DMS 273 (cell line): Measurements from ENCODE around the gene WNT3A.
A peak's percentile ranks its signal among the peaks of the same experiment; 100 is the strongest.
"Not testable (repeated sequence)": the region's sequence is repeated elsewhere in the genome, so short reads cannot be mapped to it uniquely, and the experiment has no call there.

Experiments used
- DNase-seq: peaks from one replicate; lab custom pipeline; 2025; ENCODE audit not compliant: unreplicated experiment; lab: John Stamatoyannopoulos, UW

Gene WNT3A, protein sequence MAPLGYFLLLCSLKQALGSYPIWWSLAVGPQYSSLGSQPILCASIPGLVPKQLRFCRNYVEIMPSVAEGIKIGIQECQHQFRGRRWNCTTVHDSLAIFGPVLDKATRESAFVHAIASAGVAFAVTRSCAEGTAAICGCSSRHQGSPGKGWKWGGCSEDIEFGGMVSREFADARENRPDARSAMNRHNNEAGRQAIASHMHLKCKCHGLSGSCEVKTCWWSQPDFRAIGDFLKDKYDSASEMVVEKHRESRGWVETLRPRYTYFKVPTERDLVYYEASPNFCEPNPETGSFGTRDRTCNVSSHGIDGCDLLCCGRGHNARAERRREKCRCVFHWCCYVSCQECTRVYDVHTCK

DNA sequence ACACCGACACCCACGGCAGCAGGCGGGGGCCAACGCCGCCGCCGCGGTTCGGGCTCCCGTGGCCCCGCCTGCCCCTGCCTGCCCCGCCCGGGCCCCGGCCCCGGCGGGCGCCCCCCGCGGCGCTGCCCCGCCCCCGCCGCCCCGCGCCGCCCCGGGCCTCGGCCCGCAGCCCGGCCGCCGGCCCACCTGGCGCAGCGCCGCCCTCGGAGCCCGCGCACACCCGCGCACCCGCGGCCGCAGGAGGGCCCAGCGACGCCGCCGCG lies at the start of gene WNT3A:
WNT3A (plus strand) TSS at position 213 of the 263 bp plus-strand sequence. CDS start 131 bp downstream, outside the sequence.
- DNase-seq, result no peak

DNA sequence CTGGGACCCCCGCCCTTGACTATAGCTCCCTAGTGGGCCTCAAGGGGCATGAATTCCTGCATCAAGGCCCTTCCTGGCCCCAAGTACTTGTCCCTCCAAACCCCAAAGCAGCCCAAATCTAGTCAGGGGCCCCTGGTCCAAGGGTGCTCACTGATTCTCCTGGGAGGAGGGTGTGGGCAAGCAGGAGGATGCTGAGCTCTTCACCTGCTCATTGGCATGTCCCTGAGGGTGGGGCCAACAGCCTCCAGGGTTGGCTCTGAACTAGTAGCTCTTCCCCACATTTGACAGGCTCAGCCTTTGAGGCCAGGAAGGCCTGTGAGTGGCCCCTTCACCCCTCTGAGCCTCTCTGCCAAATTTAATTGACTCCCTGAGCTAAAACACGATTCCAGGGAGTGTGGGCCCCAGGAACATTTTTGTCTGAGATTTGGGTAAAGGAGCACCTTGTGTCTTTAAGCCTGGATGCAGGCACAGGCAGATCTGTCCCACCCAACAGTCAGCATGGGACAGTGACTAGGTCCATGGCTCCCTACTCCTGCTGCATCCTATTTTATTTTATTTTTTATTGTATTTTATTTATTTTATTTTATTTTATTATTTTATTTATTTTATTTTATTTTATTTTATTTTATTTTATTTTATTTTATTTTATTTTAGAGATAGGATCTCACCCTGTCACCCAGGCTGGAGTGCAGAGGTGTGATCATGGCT lies 48.0 kb upstream of the WNT3A start:
- DNase-seq, result no peak

DNA sequence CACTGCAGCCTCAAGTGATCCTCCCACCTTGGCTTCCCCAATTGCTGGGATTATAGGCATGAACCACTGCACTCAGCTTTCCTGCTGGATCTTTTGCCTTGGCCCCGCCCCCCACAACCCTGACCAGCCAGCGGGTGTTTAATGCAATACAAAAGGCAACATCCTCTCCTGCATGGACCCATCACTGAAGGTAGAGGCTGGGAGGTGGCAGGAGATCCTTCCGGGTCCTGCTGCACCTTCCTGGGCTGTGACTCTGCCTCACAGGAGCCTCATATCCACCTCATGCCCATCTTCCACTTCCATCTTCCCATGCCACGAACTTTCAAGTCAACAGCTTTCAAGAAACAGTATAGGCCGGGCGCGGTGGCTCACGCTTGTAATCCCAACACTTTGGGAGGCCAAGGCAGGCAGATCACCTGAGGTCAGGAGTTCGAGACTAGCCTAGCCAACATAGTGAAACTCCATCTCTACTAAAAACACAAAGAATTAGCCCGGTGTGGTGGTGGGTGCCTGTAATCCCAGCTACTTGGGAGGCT lies 47.4 kb upstream of the WNT3A start:
- DNase-seq, result no peak

DNA sequence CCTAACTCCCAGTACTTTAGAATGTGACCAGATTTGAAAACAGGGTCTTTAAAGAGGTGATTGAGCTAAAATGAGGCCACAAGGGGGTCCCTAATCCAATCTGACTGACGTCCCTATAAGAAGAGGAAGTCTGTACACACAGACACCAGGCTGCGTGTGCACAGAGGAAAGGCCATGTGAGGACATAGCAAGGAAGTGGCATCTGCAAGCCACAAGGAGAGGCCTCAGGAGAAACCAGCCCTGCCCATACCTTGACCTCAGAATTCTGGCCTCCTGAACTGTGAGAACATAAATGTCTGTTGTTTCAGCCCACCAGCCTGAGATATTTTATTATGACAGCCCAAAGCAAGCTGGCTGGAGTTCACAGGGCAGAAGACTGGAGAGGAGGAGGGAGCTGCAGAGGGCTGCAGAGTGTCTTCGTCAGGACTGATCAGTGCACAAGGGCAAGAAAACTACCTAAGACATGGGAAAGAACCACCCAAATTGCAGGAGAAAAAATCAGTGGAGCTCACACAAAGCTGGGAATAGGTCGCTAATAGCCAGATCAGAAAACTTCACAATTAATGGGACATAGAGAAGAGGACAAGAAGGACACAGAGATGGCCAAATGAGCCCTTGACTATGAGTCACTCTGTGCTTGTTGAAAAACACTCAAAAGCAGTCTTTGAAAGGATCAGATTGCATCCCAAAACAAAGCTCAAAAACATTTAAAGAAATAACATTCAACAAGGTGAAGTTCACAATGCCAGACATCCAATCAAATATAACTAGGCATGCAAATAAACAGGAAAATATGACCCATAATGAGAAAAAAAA lies 44.9 kb upstream of the WNT3A start:
- no peak for DNase-seq

DNA sequence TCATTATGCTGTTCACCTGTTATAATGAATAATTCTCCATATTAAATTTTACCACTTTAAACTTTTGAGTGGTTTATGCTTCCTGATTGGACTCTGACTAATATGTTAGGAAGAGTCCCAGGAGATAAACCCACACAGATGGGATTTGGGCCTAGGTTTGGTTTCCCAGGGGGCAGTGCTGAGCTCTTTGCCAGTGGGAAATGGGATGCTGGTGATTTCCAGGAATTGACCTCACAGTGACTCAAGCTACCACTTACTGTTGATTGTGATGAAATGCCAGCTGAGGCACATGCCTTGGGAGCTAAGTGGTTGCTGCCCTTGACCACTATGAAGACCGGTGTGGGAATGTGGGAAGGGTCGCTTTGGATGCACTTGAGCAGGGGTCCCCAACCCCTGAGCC lies 40.1 kb upstream of the WNT3A start:
- DNase-seq, result not testable (repeated sequence)

DNA sequence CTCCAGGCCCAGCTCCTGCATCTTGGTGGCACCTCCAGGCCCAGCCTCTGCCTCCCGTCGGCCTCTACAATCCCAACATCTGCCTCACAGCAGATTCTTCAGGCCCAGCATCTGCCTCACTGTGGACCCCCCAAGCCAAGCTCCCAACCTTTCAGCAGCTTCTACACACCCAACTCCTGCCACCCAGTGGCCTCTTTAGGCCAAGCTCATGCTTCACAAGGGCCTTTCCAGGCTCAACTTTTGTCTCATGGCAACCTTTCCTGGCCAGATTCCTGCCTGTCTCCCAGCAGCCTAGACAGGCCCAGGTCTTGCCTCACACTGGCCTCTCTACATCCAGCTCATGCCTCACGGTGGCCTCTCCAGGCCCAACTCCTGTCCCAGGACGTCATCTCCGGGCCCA lies 39.0 kb upstream of the WNT3A start:
- DNase-seq, result peak; percentile 41

DNA sequence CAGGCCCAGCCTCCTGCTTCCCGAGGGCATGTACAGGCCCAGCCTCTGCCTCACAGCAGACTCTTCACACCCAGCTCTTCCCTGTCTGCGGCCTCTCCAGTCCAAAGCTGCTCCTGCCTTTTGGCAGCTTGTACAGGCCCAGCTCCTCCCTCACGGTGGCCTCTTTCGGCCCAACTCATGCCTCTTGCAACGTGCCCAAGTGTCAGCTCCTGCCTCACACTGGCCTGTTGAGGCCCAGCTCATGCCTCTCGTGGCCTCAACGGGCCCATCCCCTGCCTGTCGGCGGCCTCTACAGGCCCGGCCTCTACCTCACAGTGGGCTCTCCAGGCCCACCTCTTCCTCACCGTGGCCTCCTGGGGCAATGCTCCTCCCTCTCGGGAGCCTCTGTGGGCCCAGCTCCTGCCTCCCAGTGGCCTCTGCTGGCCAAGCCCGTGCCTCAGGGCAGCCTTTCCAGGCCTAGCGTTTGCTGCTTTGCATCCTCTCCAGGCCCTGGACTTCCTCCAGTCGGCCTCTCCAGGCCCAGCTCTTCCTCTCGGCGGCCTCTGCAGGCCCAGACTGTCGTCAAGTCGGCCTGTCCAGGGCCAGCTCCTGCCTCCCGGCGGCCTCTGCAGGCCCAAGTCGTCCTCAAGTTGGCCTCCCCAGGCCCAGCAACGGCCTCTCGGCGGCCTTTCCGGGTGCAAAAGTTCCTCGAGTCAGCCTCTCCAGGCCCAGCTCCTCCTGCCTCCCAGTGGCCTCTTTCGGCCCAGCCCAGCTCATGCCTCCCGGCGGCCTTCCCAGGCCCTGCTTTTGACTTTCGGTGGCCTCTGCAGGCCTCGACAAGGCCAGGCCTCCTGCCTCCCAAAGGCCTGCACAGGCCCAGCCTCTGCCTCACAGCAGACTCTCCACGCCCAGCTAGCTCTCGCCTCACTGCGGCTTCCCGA lies 36.5 kb upstream of the WNT3A start:
- DNase-seq, result not testable (repeated sequence)

DNA sequence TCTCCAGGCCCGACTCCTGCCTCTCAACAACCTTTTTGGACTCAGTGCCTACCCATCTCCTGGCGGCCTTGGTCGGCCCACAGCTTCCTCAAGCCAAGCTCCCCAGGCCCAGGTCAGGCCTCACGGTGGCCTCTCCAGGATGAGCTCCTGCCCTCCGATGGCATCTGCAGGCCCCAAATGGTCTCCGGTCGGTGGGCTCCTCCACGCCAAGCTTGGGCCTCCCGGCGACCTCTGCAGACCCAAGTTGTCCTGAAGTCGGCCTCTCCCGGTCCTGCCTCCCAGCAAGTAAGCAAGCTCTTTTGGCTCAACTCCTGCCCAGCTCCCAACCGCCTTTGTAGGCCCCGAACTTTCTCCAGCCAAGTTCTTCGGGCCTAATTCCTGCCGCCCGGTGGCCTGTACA lies 35.6 kb upstream of the WNT3A start:
- DNase-seq, result not testable (repeated sequence)

DNA sequence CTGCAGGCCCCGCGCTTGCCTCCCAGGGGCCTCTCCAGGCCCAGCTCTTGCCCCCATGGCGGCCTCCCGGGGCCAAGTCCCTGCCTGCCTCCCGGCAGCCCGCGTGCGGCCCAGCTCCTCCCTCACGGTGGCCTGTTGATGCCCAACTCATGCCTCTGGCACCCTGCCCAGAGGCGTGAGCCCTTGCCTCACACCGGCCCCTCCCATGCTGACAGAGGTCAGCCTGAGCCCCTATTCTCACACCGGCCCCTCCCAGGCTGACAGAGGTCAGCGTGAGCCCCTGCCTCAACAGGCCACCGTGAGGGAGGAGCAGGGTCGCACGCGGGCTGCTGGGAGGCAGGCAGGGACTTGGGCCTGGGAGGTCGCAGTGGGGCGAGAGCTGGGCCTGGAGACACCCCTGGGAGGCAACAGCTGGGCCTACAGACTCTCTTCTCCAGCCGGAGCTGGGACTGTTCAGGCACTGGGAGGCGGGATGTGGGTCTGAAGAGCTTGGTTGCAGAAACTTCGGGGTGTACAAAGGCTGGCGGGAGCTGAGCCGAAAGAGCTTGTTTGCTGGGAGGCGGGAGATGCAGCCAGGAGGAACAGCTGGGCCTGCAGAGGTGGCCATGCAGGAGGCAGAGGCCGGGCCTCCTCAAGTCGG lies 35.0 kb upstream of the WNT3A start:
- not testable (repeated sequence) for DNase-seq

DNA sequence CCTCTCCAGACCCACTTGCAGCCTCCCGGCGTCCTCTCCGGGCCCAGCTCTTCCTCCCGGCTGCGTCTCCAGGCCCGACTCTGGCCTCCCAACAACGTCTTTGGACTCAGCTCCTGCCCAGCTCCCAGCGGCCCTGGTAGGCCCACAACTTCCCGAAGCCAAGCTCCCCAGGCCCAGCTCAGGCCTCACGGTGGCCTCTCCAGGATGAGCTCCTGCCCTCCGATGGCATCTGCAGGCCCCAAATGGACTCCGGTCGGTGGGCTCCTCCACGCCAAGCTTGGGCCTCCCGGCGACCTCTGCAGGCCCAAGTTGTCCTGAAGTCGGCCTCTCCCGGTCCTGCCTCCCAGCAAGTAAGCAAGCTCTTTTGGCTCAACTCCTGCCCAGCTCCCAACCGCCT lies 34.5 kb upstream of the WNT3A start:
- not testable (repeated sequence) for DNase-seq

DNA sequence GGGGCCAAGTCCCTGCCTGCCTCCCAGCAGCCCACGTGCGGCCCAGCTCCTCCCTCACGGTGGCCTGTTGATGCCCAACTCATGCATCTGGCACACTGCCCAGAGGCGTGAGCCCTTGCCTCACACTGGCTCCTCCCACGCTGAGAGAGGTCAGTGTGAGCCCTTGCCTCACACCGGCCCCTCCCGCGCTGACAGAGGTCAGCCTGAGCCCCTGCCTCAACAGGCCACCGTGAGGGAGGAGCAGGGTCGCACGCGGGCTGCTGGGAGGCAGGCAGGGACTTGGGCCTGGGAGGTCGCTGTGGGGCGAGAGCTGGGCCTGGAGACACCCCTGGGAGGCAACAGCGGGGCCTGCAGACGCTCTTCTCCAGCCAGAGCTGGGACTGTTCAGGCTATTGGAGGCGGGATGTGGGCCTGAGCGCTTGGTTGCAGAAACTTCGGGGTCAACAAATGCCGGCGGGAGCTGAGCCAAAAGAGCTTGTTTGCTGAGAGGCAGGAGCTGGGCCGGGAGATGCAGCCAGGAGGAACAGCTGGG lies 33.9 kb upstream of the WNT3A start:
- not testable (repeated sequence) for DNase-seq

DNA sequence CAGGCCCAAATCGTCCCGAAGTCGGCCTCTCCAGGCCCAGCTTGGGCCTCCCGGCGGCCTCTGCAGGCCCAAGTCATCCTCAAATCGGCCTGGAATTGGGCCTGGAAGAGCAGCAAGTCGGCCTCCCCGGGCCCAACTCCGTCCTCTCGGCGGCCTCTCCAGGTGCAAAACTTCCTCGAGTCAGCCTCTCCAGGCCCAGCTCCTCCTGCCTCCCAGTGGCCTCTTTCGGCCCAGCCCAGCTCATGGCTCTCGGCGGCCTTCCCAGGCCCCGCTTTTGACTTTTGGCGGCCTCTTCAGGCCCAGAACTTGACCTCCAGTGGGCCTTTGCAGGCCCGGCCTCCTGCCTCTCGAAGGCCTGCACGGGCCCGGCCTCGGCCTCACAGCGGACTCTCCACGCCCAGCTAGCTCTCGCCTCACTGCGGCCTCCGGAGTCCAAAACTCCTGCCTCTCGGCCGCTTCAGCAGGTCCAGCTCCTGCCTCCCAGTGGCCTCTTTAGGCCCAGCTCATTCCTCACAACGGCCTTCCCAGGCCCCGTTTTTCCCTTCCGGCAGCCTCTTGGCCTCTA lies 33.0 kb upstream of the WNT3A start:
- not testable (repeated sequence) for DNase-seq

DNA sequence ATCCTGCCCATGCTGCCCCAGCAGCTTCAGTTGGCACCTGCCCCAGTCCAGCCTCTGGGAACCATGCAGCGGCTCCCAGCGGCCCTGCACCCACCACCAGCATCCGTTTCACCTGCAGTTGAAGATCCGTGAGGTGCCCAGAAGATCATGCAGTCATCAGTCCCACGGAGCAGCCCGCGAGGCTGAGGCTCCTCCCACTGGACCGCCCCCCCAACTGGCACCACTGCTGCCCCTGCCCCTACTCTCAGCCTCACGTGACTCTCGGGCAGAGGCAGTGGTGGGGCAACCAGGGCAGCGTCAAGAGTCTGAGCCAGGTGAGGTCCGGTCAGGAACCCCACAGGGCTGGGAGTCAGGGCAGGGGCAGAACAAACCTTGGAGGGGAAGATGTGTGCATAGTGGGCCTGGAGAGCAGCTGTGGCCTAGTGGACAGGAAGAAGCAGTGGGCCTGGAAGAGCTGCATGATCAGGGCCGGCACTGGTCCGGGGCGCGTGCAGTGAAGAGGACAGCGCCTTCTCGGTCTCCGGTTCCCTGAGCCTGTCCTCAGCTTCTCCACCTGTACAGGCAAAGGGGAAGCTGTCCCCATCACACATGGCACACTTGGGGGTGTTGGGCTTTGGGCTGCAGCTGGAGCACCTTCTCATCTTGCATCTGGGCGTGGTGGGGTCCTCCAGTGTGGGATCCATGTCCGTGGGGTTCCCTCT lies 31.1 kb upstream of the WNT3A start:
- not testable (repeated sequence) for DNase-seq

DNA sequence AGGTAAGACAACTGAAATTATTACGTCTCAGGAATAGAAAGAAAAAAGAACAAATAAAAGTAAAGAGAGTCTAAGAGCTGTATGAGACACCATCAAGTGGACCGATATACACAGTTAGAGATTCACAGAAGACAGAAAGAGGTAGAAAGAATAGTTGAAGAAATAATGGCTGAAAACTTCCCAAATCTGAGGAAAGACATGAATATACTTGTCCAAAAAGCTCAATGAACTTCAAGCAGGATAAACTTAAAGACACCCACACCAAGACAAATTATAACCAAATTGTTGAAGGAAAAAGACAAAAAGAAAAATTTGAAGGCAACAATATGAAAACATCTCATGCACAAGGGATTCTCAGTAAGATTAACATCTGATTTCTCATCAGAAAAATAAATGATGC lies 19.6 kb upstream of the WNT3A start:
- no peak for DNase-seq

DNA sequence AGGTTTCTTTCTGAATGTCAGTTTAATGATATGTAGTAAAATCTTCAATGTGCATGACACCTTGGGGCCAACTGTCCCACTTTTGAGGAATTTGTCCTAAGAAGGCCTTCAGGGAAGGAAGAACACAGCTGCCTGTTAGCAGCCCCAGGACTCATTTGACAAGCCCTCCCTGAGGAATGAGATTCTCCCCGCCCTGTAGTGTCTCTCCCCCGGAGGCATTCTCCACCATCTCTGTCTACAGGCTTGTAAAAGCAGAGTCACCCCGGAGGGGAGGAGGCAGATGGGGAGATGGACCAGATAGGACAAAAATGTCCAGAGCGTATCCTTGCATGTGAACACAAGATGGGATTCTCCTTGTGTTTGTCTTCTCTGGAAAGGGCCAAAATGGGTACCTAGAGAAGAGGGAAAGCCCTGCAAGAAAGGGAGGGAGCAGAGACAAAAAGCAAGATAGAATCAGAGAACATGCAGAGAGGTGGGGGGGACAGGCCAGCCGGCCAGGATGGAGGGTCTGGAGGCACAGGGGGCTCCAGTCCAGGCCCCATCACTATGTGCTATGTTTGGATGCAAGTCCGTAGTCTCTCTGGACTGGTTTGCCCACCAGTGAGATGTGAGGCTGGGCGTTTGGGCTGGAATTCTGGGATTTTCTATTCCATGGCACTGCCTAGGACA lies 12.0 kb upstream of the WNT3A start:
- no peak for DNase-seq

DNA sequence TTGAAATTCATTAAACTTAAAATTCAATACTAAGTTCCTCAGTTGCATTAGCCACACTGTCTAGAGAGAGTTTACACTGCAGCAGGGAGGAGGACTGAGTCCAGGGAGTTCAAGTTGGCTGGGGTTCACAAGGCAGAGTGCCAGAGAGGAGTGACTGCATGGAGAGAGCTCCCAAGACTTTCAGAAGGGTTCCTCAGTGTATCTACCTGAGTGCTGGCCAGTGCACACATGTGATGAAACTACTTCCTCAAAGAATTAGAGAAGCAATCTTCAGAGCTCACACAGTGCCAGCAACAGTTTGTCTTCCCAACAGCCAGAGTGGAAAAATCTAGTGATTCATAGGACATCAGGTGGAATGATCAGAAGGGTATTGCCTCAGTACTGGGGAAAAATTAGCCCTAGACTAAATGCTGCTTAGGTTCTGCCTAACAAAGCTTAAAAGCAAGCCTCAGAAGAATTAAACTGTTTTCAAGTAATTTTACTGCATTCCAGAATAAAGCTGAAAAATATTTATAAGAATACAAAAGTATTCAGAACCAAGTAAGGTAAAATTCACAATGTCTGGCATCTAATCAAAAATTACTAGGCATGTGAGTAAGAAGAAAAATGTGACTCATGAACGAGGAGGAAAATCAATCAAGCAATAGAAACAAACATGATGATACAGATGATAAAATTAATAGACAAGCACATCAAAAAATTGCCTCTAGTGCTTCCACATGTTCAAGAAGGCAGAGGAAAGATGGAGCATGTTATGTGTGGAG lies 10.4 kb upstream of the WNT3A start:
- no peak for DNase-seq

DNA sequence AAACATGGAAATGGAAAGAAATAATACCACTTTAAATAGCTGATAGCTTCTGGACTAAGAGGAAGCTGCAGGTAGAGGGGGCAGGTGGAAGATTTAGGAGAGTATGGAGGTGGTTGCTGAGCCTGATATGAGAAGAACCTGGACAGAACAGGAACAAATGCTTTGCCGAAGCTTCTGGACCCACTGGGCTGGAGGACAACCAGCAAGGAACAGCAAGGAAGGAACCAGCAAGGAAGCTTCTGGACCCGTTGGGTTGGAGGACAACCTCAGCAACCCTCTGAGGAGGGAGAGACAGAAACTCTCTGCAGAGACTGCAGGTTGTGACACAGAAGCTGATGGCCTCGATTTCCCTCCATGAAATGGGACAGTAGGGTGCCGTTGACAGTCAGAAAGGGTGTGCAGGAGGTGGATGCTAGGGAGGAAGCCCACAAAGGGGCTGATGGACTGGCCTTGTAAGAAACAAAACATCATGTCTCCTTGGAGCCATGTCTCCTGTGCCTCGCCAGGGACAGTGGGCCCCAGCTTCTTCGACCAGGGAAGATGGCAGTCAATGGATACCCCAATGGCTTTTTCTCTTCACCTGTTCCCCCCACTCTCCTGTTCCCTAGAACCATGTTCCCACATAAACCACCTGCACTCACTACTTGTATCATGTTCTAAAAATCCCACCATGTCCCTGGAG lies 8.3 kb upstream of the WNT3A start:
- no peak for DNase-seq
